Endothelial cell of umbilical vein (primary cell): ENCODE data around the gene CCNG2.

Experiments
- CTCF ChIP-seq, 2 donors: IDR thresholded peaks; 1 replicate in 1 of 2; 2 replicates in 1 of 2; pipeline ENCODE4 v1.5.1; 2011; ENCODE audit warnings: low read length in 2 of 2, mild to moderate bottlenecking in 2 of 2, moderate library complexity in 2 of 2, control low read depth in 1 of 2, inconsistent platforms in 1 of 2, low read depth in 1 of 2; ENCODE audit not compliant: insufficient read depth in 1 of 2; ENCODE audit errors: extremely low read depth in 1 of 2
- EZH2 ChIP-seq: IDR thresholded peaks from 2 replicates; pipeline ENCODE4 v1.6.1; 2012; ENCODE audit warnings: borderline replicate concordance, low read depth, mild to moderate bottlenecking, moderate library complexity, low read length, inconsistent platforms; ENCODE audit not compliant: severe bottlenecking
- FOS ChIP-seq: IDR thresholded peaks from 2 replicates; pipeline ENCODE4 v1.6.1; 2011; ENCODE audit warnings: mild to moderate bottlenecking, low read length, moderate library complexity, borderline replicate concordance; ENCODE audit not compliant: insufficient read depth
- MYC ChIP-seq: IDR thresholded peaks from one replicate; pipeline ENCODE4 v1.6.1; 2011; ENCODE audit warnings: mild to moderate bottlenecking, low read depth, low read length
- POLR2A ChIP-seq: IDR thresholded peaks from 2 replicates; pipeline ENCODE4 v1.6.1; 2012; ENCODE audit warnings: low read depth, mild to moderate bottlenecking, control low read depth, low read length
- POLR2AphosphoS5 ChIP-seq: IDR thresholded peaks from 2 replicates; pipeline ENCODE4 v1.6.1; 2012; ENCODE audit warnings: low read depth, mild to moderate bottlenecking, control low read depth, low read length, moderate library complexity; ENCODE audit not compliant: insufficient read depth

DNA sequence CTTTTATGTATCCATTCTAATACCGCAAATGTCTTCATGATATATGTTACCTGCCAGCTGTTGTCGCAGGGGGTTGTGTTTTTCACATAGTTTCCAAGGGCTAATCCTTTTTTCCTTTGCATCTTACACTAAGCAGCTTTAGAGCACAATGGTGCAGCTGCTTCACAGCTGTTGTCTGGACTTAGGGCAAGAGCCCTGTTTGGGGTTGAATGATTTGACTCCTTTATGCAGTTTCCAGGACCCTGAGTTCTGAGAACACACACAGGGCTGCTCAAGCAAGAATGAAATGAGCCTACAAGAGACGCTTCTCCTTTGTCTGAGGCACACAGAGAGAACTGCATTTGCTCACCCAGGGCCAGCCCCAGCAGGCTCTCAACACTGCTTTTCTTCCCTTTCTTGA, 20.2 kb downstream of the CCNG2 start:
- TF ChIP-seq POLR2AphosphoS5, result no peak
- TF ChIP-seq CTCF (IDR thresholded peaks at IDR 0.05; ENCODE audit: extremely low read depth in 1 of 2, insufficient read depth in 1 of 2, low read depth in 1 of 2, low read length in 2 of 2), result no peak
- no peak for TF ChIP-seq MYC
- TF ChIP-seq FOS, result no peak
- TF ChIP-seq EZH2, result no peak
- no peak for TF ChIP-seq POLR2A
